Retinal pigment epithelial cell (primary cell): ENCODE measurements around the gene SIPA1L3.
A peak's percentile ranks its signal among the peaks of the same experiment; 100 is the strongest.

ENCODE experiments used
- DNase-seq: peaks from one replicate; pipeline ENCODE4 v3.0.0-alpha.2; 2010; ENCODE audit warnings: low read depth
- H3K4me3 ChIP-seq: 2 replicates; pipeline ENCODE4 v1.5.1; 2011; ENCODE audit warnings: mild to moderate bottlenecking, low read length, control low read depth, moderate library complexity
- CTCF ChIP-seq: conservative IDR thresholded peaks from 2 replicates; pipeline ENCODE4 v1.5.1; 2011; ENCODE audit warnings: low read depth, low read length, control low read depth, inconsistent platforms

Gene SIPA1L3

GRCh38 chr19:37999309-38000213 lies 92.6 kb downstream of the SIPA1L3 start:
- DNase-seq, result peak; percentile 55
- no peak for TF ChIP-seq CTCF
- no peak overlapping the region for H3K4me3 ChIP-seq

- H3K4me3 ChIP-seq, result no peak overlapping the region
These were observed 94.3 kb downstream of the SIPA1L3 start for GRCh38 chr19:38001158-38001781.

GRCh38 chr19:38003438-38004185 lies 96.6 kb downstream of the SIPA1L3 start:
- no peak for TF ChIP-seq CTCF
- H3K4me3 ChIP-seq, result peak overlapping the region; percentile 44
- DNase-seq, result no peak

More at GRCh38 chr19:38001158-38001781, 94.3 kb downstream of the SIPA1L3 start:
- DNase-seq, result no peak
- TF ChIP-seq CTCF, result no peak

GRCh38 chr19:38004186-38004520 lies 97.1 kb downstream of the SIPA1L3 start:
- DNase-seq, result no peak
- TF ChIP-seq CTCF, result no peak
- H3K4me3 ChIP-seq, result peak overlapping the region; percentile 44

GRCh38 chr19:38004521-38005223 lies 97.7 kb downstream of the SIPA1L3 start:
- TF ChIP-seq CTCF, result no peak
- H3K4me3 ChIP-seq, result peak overlapping the region; percentile 44
- DNase-seq, result peak; percentile 76

- no peak overlapping the region for H3K4me3 ChIP-seq
- DNase-seq, result no peak
- no peak for TF ChIP-seq CTCF
These were observed 98.2 kb downstream of the SIPA1L3 start for GRCh38 chr19:38005224-38005614.
